Sigmoid colon (tissue), 4 donors: ENCODE results near the gene EHF.

Experiments
- CTCF ChIP-seq, 4 experiments: fragments of 450-650 bp in 3 of 4; fragments of 200-600 bp in 1 of 4; IDR thresholded peaks; one replicate each; pipeline ENCODE4 v1.5.1; 2016 to 2019; ENCODE audit warnings: antibody characterized with exemption in 4 of 4, mild to moderate bottlenecking in 3 of 4, moderate library complexity in 2 of 4
- POLR2AphosphoS5 ChIP-seq, 4 donors: sonication (generic); formaldehyde crosslinking; IDR thresholded peaks; one replicate each; pipeline ENCODE4 v1.6.1; 2017; ENCODE audit warnings: antibody characterized with exemption in 4 of 4

- no peak for TF ChIP-seq CTCF (IDR thresholded peaks at IDR 0.05)
- TF ChIP-seq POLR2AphosphoS5 (IDR thresholded peaks at IDR 0.05): no peak
Measured at GRCh38 chr11:34583818-34584217, 37.1 kb upstream of the EHF start.
